GM19467 (cell line): Measurements from ENCODE around the gene ZNF75A.
"Not testable (repeated sequence)": the region's sequence is repeated elsewhere in the genome, so short reads cannot be mapped to it uniquely, and the experiment has no call there.

Experiments
- ATAC-seq: cut with Tn5 transposase; IDR thresholded peaks from one replicate; pipeline ENCODE4 v1.9.1; 2021; ENCODE audit warnings: mild to moderate bottlenecking, moderate library complexity; ENCODE audit not compliant: unreplicated experiment

ZNF75A gene

GRCh38 chr16:3305109-3306068, at the start of gene ZNF75A, which contains the start of gene TIGD7:
ZNF75A (plus strand) TSS chr16:3305497; CDS start chr16:3308429, 2,932 bp downstream.
TIGD7 (minus strand) TSS chr16:3305430; CDS start chr16:3300614, 4,816 bp downstream.
- peak; percentile 96 for ATAC-seq

GRCh38 chr16:3256146-3256865, 49.0 kb upstream of the ZNF75A start, which contains the start of gene MEFV:
MEFV (minus strand) TSS chr16:3256633; CDS start chr16:3256587, 46 bp downstream.
- no peak for ATAC-seq

- ATAC-seq: no peak
Measured at GRCh38 chr16:3256866-3257465, 48.3 kb upstream of the ZNF75A start.

- ATAC-seq: no peak
Measured at GRCh38 chr16:3259836-3260235, 45.5 kb upstream of the ZNF75A start.

- ATAC-seq: no peak
Measured at GRCh38 chr16:3262517-3262916, 42.8 kb upstream of the ZNF75A start.

GRCh38 chr16:3264137-3265036, 40.9 kb upstream of the ZNF75A start:
- ATAC-seq: peak; percentile 87

GRCh38 chr16:3266873-3267537, 38.3 kb upstream of the ZNF75A start:
- no peak for ATAC-seq

GRCh38 chr16:3268294-3268693, 37.0 kb upstream of the ZNF75A start:
- no peak for ATAC-seq

GRCh38 chr16:3270718-3271117, 34.6 kb upstream of the ZNF75A start:
- not testable (repeated sequence) for ATAC-seq

GRCh38 chr16:3271281-3271680, 34.0 kb upstream of the ZNF75A start:
- not testable (repeated sequence) for ATAC-seq

- no peak for ATAC-seq
Measured at GRCh38 chr16:3274490-3274889, 30.8 kb upstream of the ZNF75A start.

GRCh38 chr16:3274947-3275346, 30.4 kb upstream of the ZNF75A start:
- ATAC-seq: no peak

GRCh38 chr16:3276679-3277078, 28.6 kb upstream of the ZNF75A start:
- no peak for ATAC-seq

GRCh38 chr16:3281222-3281820, 24.0 kb upstream of the ZNF75A start:
- ATAC-seq: no peak

GRCh38 chr16:3282103-3282729, 23.1 kb upstream of the ZNF75A start:
- peak; percentile 9 for ATAC-seq

- peak; percentile 73 for ATAC-seq
Measured at GRCh38 chr16:3282730-3283542, 22.4 kb upstream of the ZNF75A start, which contains the start of gene ZNF263. ZNF263 (plus strand) TSS chr16:3283491; CDS start chr16:3283819, 328 bp downstream.

GRCh38 chr16:3283543-3284447, 21.5 kb upstream of the ZNF75A start:
- ATAC-seq: peak; percentile 27
